Measurements from ENCODE around the gene BBS9. TPM values are rescaled to one million over a fixed set of nuclear protein-coding genes. Genes with fewer than 3 reads are reported as not detected.

The BBS9 gene
- total and polyA plus RNA-seq, 2 experiments from 2014 or later = 10.2 to 15.0 TPM

GRCh38 chr7:33550979-33551378, 421.6 kb downstream of the BBS9 start:
- no peaks in the 10 kb centered on the region for H3K9me3 ChIP-seq (ENCODE audit: low read depth)
- DNase-seq = no peak
- H3K27ac ChIP-seq = no peak overlapping the region
- no peak overlapping the region for H3K4me2 ChIP-seq (ENCODE audit: unreplicated experiment)
- no peak for TF ChIP-seq EZH2phosphoT487 (IDR thresholded peaks at IDR 0.05; ENCODE audit: insufficient read depth, low read depth)
- no peak for TF ChIP-seq EZH2 (IDR thresholded peaks at IDR 0.05; ENCODE audit: insufficient read depth, poor library complexity, severe bottlenecking)
- H3K36me3 ChIP-seq (ENCODE audit: low read depth) = no peaks in the 10 kb centered on the region
- in situ Hi-C loops (cut with MboI) = no loop called here
- no peak overlapping the region for H3K9ac ChIP-seq
- no peaks in the 10 kb centered on the region for H3K4me1 ChIP-seq (ENCODE audit: insufficient read depth)
- WGBS, 2 experiments (ENCODE audit: low coverage in 1 of 2, low lambda C conversion rate in 2 of 2, missing lambda C conversion rate in 2 of 2) = 75 to 80% methylated on average over 3 of the region's 3 CpGs
- peaks cover 4% of the 10 kb centered on the region; the same call in 1 of the 2 replicates for H3F3A ChIP-seq (ENCODE audit: insufficient read depth)
- H4K20me1 ChIP-seq (ENCODE audit: insufficient read depth) = no peaks in the 10 kb centered on the region
- H3K79me2 ChIP-seq (ENCODE audit: insufficient read depth) = no peaks in the 10 kb centered on the region
- H3K4me3 ChIP-seq = no peak overlapping the region
- no peaks in the 10 kb centered on the region for H3K9me2 ChIP-seq (ENCODE audit: insufficient read depth)
- no peaks in the 10 kb centered on the region for H3K27me3 ChIP-seq (replicated peaks; ENCODE audit: insufficient read depth)
- no peak overlapping the region for H2AFZ ChIP-seq

GRCh38 chr7:33554046-33554445, 424.7 kb downstream of the BBS9 start:
- in situ Hi-C loops (cut with MboI) = no loop called here
- TF ChIP-seq EZH2phosphoT487 (IDR thresholded peaks at IDR 0.05; ENCODE audit: insufficient read depth, low read depth) (no peak), EZH2 (IDR thresholded peaks at IDR 0.05; ENCODE audit: insufficient read depth, poor library complexity, severe bottlenecking) (no peak)
- no peaks in the 10 kb centered on the region for H3K36me3 ChIP-seq (ENCODE audit: low read depth)
- peaks cover 4% of the 10 kb centered on the region; the same call in 1 of the 2 replicates for H3F3A ChIP-seq (ENCODE audit: insufficient read depth)
- H3K79me2 ChIP-seq (ENCODE audit: insufficient read depth) = no peaks in the 10 kb centered on the region
- no peaks in the 10 kb centered on the region for H4K20me1 ChIP-seq (ENCODE audit: insufficient read depth)
- peak; percentile 8 for DNase-seq
- H3K9me2 ChIP-seq (ENCODE audit: insufficient read depth) = no peaks in the 10 kb centered on the region
- H3K4me2 ChIP-seq (ENCODE audit: unreplicated experiment) = no peak overlapping the region
- H3K4me1 ChIP-seq (ENCODE audit: insufficient read depth) = no peaks in the 10 kb centered on the region
- no peak overlapping the region for H3K4me3 ChIP-seq
- H3K9me3 ChIP-seq (ENCODE audit: low read depth) = no peaks in the 10 kb centered on the region
- no peaks in the 10 kb centered on the region for H3K27me3 ChIP-seq (replicated peaks; ENCODE audit: insufficient read depth)
- H3K9ac ChIP-seq = no peak overlapping the region
- no peak overlapping the region for H3K27ac ChIP-seq
- H2AFZ ChIP-seq = no peak overlapping the region
- 0 to 3% methylated on average over 1 of the region's 1 CpG for WGBS, 2 experiments (ENCODE audit: low coverage in 1 of 2, low lambda C conversion rate in 2 of 2, missing lambda C conversion rate in 2 of 2)

GRCh38 chr7:33554576-33554975, 425.2 kb downstream of the BBS9 start:
- in situ Hi-C loops (cut with MboI) = no loop called here
- Histone ChIP-seq H3K4me2 (ENCODE audit: unreplicated experiment) (no peak overlapping the region), H3K9me3 (ENCODE audit: low read depth) (no peaks in the 10 kb centered on the region), H3K36me3 (ENCODE audit: low read depth) (no peaks in the 10 kb centered on the region), H3K27me3 (replicated peaks; ENCODE audit: insufficient read depth) (no peaks in the 10 kb centered on the region), H3K4me1 (ENCODE audit: insufficient read depth) (no peaks in the 10 kb centered on the region), H3K79me2 (ENCODE audit: insufficient read depth) (no peaks in the 10 kb centered on the region), H2AFZ (no peak overlapping the region), H3K4me3 (no peak overlapping the region), H4K20me1 (ENCODE audit: insufficient read depth) (no peaks in the 10 kb centered on the region), H3K9ac (no peak overlapping the region), H3F3A (ENCODE audit: insufficient read depth) (peaks cover 4% of the 10 kb centered on the region; the same call in 1 of the 2 replicates), H3K27ac (no peak overlapping the region), H3K9me2 (ENCODE audit: insufficient read depth) (no peaks in the 10 kb centered on the region)
- TF ChIP-seq EZH2 (IDR thresholded peaks at IDR 0.05; ENCODE audit: insufficient read depth, poor library complexity, severe bottlenecking) (no peak), EZH2phosphoT487 (IDR thresholded peaks at IDR 0.05; ENCODE audit: insufficient read depth, low read depth) (no peak)
- DNase-seq = no peak
- 81 to 86% methylated on average over 4 of the region's 4 CpGs for WGBS, 2 experiments (ENCODE audit: low coverage in 1 of 2, low lambda C conversion rate in 2 of 2, missing lambda C conversion rate in 2 of 2)

GRCh38 chr7:33556472-33556871, 427.1 kb downstream of the BBS9 start:
- no peak for DNase-seq
- Histone ChIP-seq H3K79me2 (ENCODE audit: insufficient read depth) (no peaks in the 10 kb centered on the region), H3K27me3 (replicated peaks; ENCODE audit: insufficient read depth) (no peaks in the 10 kb centered on the region), H3K9me3 (ENCODE audit: low read depth) (no peaks in the 10 kb centered on the region), H3F3A (ENCODE audit: insufficient read depth) (no peaks in the 10 kb centered on the region), H4K20me1 (ENCODE audit: insufficient read depth) (no peaks in the 10 kb centered on the region), H3K9me2 (ENCODE audit: insufficient read depth) (no peaks in the 10 kb centered on the region), H3K4me1 (ENCODE audit: insufficient read depth) (no peaks in the 10 kb centered on the region), H3K36me3 (ENCODE audit: low read depth) (no peaks in the 10 kb centered on the region), H3K4me3 (no peak overlapping the region), H2AFZ (no peak overlapping the region), H3K4me2 (ENCODE audit: unreplicated experiment) (no peak overlapping the region), H3K9ac (no peak overlapping the region), H3K27ac (no peak overlapping the region)
- in situ Hi-C loops (cut with MboI) = no loop called here
- no peak for TF ChIP-seq EZH2phosphoT487 (IDR thresholded peaks at IDR 0.05; ENCODE audit: insufficient read depth, low read depth)
- TF ChIP-seq EZH2 (IDR thresholded peaks at IDR 0.05; ENCODE audit: insufficient read depth, poor library complexity, severe bottlenecking) = no peak

Measured in GM23248 (cell line).